Gastrocnemius medialis (tissue), 4 donors: ENCODE measurements around the gene KCNRG.

ENCODE experiments used
- POLR2A ChIP-seq, 2 donors: fragments of 450-650 bp; IDR thresholded peaks; one replicate each; pipeline ENCODE4 v1.6.1; 2017; ENCODE audit warnings: antibody characterized with exemption in 2 of 2, mild to moderate bottlenecking in 2 of 2, moderate library complexity in 2 of 2
- TF ChIP-seq, protein P1 (sequence below), 5 experiments: fragments of 450-650 bp in 3 of 5; fragments of 200-600 bp in 2 of 5; sonication (generic) in 2 of 5; IDR thresholded peaks in 4 of 5; conservative IDR thresholded peaks in 1 of 5; 1 replicate in 4 of 5; 2 replicates in 1 of 5; pipeline ENCODE4 v1.5.1; 2016 to 2019; ENCODE audit warnings: antibody characterized with exemption in 5 of 5, mild to moderate bottlenecking in 3 of 5, moderate library complexity in 3 of 5

- TF ChIP-seq, protein P1, sequence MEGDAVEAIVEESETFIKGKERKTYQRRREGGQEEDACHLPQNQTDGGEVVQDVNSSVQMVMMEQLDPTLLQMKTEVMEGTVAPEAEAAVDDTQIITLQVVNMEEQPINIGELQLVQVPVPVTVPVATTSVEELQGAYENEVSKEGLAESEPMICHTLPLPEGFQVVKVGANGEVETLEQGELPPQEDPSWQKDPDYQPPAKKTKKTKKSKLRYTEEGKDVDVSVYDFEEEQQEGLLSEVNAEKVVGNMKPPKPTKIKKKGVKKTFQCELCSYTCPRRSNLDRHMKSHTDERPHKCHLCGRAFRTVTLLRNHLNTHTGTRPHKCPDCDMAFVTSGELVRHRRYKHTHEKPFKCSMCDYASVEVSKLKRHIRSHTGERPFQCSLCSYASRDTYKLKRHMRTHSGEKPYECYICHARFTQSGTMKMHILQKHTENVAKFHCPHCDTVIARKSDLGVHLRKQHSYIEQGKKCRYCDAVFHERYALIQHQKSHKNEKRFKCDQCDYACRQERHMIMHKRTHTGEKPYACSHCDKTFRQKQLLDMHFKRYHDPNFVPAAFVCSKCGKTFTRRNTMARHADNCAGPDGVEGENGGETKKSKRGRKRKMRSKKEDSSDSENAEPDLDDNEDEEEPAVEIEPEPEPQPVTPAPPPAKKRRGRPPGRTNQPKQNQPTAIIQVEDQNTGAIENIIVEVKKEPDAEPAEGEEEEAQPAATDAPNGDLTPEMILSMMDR (IDR thresholded peaks at IDR 0.05 in 4 of 5, conservative IDR thresholded peaks at IDR 0.05 in 1 of 5): no peak
- TF ChIP-seq POLR2A (IDR thresholded peaks at IDR 0.05): no peak
Observed at GRCh38 chr13:49993111-49993510, 22.1 kb upstream of the KCNRG start.
